Measurements from ENCODE around the gene DEFB124.
"Not testable (repeated sequence)": the region's sequence is repeated elsewhere in the genome, so short reads cannot be mapped to it uniquely, and the experiment has no call there.

The DEFB124 gene

DNA sequence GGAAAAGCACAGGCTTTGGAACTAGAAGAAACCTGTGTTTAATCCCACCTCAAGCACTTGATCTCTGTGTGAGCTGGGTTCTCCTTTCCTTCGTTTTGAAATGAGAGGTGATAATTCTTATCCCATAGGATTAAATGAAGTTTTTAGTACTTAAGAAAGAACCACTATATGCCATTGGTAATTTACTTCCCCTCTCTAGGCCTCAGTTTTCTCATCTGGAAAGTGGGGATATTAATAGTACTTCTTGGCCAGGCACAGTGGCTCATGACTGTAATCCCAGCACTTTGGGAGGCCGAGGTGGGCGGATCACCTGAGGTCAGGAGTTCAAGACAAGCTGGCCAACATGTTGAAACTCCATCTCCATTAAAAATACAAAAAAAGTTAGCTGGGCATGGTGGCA lies 14.2 kb upstream of the DEFB124 start:
- no peak for DNase-seq (ENCODE audit: low read depth in 1 of 2, low spot score in 1 of 2)

DNA sequence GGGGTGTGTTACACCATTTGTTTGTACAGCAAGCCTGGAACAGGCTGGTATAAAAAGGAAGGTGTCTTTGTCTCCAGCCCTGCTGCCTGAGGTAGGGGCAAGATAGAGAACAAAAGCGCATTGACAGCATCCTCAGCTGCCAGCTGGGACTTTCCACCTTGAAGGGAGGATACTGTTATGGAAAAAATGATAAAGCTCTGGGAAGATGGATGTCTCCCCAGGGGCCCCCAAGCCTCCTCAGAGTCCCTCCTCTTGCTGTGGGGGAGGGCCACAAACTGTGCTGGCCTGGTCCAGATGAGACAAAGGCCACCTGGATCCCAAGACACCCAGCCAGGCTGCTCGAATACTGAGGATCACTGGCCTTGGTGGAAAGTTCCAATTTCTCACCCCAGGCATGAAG lies 13.2 kb upstream of the DEFB124 start:
- no peak for DNase-seq (ENCODE audit: low read depth in 1 of 2, low spot score in 1 of 2)

DNA sequence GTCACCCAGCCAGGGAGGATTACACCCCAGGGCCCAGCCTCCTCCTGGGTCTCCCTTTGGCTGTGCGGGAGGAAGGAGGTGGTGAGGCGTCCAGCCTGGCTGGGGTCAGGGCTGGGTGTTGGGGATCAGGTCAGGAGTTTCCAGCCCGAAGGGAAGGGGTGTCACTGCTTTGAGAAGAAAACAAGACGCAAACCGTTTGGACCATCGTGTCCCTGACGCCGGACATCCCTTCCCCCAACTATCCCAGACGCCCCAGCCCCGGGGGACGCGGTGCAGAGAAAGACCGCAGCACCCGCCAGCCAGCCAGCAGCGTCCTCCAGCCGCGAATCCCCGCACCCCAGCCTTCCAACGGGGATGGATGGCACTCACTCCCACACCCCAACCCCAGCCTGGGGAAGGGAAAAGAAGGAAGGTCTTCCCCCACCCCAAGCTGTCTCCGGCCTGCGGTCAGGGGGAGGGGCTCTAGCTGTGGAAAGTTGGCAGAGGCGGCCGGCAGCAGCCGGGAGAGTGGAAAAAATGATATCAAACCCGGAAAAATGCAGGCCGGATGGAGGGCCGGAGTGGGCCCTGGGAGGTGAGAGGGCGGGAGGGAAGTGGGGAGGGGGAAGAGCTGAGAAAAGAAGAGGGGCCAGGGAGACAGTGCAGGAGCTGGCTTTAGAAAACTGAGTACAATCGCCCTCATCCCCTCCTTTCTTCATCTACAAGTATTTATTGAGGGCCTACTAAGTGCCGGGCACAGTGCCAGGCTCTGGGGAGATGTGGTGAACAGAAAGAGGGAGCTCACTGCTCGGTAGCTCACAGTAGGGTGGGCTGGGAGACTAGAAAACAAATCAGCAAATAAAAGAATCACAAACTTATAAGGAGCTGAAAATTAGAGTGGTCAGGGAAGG lies 10.8 kb upstream of the DEFB124 start:
- DNase-seq (ENCODE audit: low read depth in 1 of 2, low spot score in 1 of 2): no peak

DNA sequence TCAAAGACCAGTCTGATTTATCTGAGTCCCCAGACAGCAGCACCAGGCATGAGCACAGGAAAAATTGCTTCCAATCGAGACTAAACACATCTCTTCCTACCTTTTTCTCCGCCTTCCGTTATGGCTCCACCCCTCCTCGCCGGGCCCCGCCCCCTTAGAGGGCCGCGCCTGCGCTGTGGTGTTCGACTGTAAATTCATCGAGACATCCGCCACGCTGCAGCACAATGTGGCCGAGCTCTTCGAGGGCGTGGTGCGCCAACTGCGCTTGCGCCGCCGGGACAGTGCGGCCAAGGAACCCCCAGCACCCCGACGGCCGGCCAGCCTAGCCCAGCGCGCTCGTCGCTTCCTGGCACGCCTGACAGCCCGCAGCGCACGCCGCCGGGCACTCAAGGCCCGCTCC lies 9.1 kb upstream of the DEFB124 start:
- DNase-seq (ENCODE audit: low read depth in 1 of 2, low spot score in 1 of 2): no peak

DNA sequence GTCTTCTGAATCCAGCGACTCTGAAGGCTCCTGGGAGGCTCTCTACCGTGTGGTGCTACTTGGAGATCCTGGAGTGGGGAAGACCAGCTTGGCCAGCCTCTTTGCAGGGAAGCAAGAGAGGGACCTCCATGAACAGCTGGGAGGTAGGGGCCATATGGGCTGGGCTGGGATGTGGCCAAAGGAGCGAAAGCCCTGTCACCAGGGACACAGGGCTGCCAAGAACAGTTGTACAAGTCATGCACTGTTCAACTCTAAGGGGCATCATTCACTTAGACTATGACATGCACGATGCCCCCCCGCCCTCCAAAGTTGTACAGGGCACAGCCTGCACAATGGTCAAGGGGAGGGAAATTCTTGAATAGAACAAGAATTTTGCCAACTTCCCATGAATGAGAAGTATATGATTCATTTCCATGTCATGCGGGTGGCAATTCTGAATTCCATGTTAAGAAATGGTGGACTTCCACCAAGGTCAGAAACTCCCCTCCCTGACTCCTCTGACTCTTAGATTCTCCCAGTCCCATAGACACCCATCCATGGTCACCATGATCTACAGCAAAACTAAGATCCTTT lies 1.8 kb upstream of the DEFB124 start:
- DNase-seq (ENCODE audit: low read depth in 1 of 2, low spot score in 1 of 2): no peak

DNA sequence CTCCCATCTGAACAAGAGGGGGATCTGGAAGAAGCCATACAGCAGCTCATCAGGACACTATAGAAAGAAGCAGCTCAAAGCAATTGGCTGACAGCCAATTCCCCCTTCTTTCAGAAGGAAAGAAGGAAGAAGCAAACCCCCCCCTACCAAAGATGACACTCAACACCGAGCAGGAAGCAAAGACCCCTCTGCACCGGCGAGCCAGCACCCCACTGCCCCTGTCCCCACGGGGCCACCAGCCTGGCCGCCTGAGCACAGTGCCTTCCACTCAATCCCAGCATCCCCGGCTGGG lies 1.3 kb upstream of the DEFB124 start:
- no peak for DNase-seq (ENCODE audit: low read depth in 1 of 2, low spot score in 1 of 2)

DNA sequence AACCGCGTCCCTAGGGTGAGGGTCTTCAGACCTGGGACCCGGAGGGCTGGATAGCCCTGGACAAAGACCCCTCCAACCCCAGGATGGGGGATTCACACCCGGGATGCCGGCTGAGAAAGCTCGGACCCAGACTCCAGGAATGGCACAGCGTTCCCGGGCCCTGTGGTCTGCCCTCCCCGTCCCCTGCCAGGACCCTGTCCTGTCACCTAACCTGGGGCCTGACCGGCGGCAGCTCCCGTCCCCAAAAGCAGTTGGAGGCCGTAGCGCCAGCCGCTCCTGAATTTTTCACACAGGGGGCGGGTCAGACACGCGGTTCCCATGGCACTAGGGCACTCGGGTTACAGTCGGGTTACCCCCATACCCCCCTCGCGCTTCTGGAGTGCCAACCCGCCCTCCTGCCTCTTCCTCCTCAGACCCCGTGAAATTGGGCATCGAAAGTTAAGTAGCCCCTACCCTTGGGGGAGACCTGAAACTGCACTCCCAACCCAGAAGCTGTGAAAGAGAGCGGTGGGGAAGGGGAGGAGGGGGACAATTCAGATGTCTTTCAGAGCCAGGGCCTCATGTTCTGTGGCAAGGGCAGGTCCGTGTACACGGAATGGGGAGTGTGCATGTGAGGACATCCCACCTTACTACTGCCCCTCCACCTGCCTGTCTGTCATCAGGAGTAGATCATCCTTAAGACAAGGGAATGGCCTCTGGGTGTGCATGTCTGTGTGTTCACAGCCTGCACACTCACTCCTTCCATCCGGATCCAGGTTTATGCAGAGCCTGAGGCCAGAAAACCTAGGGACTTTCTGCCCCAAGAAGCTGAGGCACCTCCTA lies 756 bp upstream of the DEFB124 start:
- no peak for DNase-seq (ENCODE audit: low read depth in 1 of 2, low spot score in 1 of 2)

DNA sequence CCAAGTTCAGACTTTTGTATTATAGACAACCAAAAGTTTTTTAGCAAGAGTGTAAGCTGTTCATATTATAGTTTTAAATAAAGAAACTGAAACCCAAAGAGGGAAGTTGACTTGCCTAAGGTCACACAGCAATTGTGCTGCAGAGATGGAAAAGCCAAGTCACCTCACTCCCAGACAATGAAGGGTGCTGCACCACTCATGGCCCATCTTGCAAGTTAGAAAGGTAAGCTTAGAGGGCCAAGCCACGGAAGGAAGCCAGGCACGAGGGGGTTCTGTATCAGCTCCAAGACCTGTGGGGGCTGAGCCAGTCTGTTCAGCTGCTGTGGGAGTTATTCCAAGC lies 860 bp downstream of the DEFB124 start:
- DNase-seq (ENCODE audit: low read depth in 1 of 2, low spot score in 1 of 2): no peak

DNA sequence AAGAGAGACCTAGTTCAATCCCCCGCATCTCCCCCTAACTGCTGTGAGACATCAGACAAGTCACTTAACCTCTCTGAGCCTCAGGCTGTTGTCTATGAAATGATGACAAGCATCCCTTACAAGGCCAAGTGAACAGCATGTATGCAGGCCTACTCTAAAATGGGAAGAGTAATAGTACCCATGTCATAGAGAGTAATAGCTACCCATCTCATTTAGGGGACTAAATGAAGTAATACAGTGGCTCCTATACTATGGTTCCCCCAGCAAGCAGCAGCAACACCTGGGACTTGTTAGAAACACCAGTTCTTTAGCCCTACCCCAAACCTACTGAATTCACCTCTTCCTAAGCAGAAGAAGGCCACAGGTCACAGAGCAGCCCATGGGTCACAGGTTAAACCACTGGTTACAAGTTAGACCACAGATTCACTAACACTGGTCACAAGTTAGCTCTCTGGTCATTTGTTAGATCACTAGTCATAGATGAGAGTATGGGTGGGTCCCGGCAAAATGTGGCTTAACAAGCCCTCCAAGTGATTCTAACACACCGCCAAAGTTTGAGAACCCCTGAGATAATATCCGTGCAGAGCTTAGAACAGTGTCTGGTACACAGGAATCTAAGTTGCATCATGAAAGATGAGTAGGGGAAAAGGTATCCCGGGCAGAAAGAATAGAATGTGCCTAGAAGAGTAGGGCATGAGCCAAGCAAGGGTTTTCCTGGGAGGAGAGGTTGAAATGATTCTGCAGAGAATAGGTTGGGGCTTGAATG lies 1.4 kb downstream of the DEFB124 start:
- DNase-seq (ENCODE audit: low read depth in 1 of 2, low spot score in 1 of 2): no peak

DNA sequence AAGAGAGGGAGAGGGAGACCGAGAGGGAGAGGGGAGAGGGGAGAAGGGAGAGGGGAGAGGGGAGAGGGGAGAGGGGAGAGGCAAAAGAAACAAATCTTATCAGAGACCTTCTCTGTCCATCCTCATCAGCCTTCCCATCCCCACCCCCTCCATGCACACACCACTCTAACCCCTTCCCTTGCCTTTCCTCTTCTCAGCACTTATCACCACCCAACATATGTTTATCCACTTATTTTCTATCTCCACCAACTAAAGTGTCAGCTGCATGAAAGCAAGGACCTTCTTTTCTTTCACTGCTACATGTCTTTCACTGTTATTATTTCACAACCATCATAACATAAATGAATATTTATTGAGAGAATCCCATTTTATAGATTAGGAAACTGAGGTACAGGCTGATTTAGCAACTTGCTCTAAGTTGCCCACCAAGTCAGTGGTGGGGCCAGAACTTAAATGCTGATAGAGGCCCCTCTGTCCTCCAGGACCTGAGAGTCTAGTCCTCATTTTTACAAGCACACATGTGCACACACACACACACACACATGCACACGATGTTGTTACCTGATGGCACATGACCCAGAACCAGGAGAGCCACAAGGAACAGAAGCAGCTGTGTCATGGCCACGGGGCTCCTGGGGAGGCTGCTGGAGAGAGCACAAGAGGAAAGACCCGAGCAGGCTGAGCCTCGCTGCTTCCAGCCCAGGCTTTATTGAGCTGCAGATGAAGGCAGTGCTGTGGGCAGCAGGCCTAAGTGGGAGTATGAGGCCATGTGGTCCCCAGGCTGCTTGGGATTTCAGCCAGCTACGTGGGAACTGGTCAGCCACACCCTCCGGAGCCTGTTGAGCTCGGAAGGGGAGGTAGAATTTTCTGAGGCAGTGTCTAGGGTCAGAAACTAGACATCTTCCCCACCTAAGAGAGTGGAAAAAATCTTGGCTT lies 2.3 kb downstream of the DEFB124 start:
- no peak for DNase-seq (ENCODE audit: low read depth in 1 of 2, low spot score in 1 of 2)

DNA sequence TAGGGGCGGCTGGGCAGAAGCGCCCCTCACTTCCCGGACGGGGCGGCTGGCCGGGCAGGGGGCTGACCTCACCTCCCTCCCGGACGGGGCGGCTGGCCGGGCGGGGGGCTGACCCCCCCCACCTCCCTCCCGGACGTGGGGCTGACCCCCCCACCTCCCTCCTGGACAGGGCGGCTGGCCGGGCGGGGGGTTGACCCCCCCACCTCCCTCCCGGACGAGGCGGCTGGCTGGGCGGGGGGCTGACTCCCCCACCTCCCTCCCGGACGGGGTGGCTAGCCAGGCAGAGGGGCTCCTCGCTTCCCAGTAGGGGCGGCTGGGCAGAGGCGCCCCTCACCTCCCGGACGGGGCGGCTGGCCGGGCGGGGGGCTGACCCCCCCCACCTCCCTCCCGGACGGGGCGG lies 4.0 kb downstream of the DEFB124 start:
- not testable (repeated sequence) for DNase-seq (ENCODE audit: low read depth in 1 of 2, low spot score in 1 of 2)

DNA sequence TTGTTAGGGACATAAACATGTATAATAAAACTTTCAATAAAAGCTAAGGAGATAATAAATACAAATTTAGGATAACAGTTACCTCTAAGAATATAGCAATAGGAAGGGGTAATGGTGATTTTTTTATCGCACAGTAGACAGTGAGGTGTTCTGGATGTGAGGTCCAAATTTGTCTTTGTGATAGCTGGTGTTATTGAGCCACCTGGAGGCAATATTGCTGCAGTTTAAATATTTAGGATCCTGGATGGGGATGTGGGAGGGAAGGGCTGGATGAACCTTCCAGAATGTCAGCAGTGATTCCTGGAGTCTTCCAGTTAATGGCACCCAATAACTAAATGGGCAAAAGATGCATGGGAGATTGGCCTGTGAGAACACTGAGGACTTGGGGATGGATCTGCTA lies 20.6 kb downstream of the DEFB124 start:
- DNase-seq (ENCODE audit: low read depth in 1 of 2, low spot score in 1 of 2): no peak

DNA sequence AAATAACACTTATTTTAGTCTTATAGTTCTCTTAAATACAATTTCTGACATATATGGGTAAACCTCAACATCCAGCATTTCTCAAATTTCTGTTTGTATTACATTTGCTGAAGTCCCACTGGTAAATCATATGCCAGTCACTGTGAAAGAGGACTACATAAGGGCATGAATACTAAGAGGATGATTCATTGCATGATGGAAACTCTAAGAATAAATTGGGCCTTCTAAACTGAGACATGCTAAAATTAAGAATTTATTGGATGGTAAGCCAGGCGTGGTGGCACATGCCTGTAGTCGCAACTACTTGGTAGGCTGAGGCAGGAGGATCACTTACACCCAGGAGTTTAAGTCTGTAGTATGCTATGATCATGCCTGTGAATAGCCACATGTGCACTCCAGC lies 22.4 kb downstream of the DEFB124 start:
- no peak for DNase-seq (ENCODE audit: low read depth in 1 of 2, low spot score in 1 of 2)

DNA sequence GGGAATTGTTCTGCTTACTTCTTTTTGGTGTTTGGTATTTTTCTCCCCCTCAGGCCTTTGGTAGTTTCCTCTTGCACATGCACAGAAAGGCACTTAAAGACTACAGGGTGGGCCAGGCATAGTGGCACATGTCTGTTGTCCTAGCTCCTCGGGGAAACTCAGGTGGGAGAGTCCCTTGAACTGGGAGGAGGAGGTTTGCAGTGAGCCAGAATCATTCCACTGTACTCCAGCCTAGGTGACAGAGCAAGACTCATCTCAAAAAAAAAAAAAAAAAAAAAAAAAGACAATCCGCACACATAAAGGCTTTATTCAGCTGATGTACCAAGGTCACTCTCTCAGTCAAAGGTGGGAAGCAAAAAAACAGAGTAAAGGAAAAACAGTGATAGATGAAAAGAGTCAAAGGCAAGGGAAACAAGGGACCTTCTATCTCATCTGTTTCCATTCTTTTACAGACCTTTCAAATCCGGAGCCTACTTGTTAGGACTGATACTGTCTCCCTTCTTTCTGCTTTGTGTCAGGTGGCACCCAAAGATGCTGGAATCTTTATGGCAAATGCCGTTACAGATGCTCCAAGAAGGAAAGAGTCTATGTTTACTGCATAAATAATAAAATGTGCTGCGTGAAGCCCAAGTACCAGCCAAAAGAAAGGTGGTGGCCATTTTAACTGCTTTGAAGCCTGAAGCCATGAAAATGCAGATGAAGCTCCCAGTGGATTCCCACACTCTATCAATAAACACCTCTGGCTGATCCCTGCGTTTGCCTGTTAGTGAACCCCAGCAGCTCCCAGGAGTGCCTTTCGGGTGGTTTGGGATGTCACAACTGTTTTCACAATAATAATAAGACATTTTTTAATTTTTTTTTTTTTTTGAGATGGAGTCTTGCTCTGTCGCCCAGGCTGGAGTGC lies 25.2 kb downstream of the DEFB124 start:
- DNase-seq (ENCODE audit: low read depth in 1 of 2, low spot score in 1 of 2): no peak

DNA sequence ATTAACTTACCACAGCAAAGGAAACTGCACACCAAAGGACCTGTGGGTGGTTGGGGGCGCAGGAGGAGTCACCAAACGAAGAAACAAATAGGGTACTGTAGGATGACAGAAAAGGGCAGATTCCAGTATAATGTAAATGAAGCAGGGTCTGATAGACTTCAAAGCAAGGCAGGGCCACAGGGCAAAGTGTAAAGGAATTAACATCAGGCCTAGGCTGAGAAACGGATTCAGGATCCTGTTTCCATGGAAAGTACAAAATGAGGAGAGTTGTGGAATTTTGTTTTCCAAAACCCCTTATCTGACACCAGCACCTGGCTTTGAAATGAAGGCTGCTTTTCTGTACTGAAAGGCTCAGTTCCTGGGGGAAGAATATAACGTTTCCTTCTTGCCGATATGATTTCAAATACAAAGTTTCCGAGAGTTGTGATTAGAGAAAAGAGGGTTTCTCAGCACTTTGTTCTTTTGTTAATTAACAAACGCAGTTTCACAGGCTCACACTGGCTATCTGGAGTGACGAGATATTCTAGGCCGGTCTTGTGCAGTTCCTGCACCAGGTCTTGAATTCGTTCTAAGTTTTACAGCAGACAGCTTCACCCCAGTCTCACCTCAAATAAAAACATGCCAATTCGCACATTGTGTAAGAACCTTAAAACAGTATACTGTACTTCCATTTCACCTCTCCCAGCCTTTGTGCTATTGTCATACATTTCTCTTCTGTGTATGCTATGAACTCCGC lies 28.7 kb downstream of the DEFB124 start:
- DNase-seq (ENCODE audit: low read depth in 1 of 2, low spot score in 1 of 2): no peak

DNA sequence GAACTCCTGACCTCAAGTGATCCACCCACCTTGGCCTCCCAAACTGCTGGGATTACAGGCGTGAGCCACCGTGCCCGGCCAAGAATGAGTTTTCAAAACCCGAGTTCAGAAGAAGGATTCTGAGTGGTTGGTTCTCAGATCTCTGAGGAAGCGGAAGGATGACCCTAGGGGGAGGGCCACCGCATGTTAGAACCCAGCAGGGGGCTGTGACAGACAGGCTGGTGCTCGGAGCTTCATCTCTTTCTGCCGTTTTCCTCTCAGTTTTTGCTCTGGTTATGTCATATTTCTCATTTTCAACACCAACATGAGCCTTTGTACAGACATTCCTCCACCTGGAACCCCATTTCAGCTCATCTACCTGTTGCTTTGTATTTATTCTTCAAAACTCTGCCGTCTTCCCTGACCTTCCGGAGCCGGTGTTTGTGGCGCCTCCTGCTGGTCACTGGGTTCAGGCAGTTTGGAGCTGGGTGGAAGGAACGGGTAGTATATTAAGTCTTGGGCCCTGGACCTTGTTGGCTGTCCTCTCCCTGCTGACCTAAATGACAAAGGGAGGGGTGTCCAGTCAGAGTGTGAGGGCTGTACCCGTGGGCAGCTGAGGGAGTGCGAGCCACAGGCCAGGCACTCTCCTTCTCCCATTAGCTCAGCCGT lies 34.8 kb downstream of the DEFB124 start, which contains the start of gene DEFB123:
DEFB123 (plus strand) TSS at position 621 of the 648 bp plus-strand sequence. CDS start 67 bp downstream, outside the sequence.
- DNase-seq (ENCODE audit: low read depth in 1 of 2, low spot score in 1 of 2): no peak

DNA sequence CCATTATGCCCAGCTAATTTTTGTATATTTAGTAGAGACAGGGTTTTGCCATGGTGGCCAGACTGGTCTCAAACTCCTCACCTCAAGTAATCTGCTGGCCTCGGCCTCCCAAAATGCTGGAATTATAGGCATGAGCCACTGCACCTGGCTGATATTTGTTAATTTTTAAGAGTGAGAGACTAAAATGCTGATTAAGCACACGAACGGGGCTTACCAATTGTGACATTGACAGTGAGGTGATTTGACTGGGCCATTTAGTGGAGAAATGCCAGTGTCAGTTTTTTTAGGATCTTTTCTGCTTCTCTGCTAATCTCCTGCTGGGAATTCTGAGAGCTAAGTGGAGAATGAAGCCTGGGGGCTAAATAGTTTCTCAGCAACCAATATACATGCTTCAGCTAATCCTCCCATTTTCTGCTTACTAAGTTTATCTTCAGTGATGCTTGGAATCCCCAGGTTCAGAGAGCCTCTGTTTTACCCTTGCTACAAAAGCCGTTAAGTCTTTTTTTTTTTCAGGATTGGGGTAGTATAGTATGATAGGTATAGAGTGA lies 44.3 kb downstream of the DEFB124 start:
- DNase-seq (ENCODE audit: low read depth in 1 of 2, low spot score in 1 of 2): no peak

DNA sequence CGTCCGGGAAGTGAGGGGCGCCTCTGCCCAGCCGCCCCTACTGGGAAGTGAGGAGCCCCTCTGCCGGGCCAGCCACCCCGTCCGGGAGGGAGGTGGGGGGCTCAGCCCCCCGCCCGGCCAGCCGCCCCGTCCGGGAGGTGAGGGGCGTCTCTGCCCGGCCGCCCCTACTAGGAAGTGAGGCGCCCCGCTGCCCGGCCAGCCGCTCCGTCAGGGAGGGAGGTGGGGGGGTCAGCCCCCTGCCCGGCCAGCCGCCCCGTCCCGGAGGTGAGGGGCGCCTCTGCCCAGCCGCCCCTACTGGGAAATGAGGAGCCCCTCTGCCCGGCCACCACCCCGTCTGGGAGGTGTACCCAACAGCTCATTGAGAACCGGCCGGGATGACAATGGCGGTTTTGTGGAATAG lies 47.4 kb downstream of the DEFB124 start:
- DNase-seq (ENCODE audit: low read depth in 1 of 2, low spot score in 1 of 2): not testable (repeated sequence)
